Fibroblast of lung (primary cell): ENCODE measurements around the gene KLHL36. TPM values are rescaled to one million over a fixed set of nuclear protein-coding genes. Genes with fewer than 3 reads are reported as not detected.

Experiments
- DNase-seq, 2 donors: peaks; one replicate each; pipeline versions ENCODE4 v3.0.0 to v3.0.0-alpha.2; 2010; ENCODE audit warnings: low read depth in 2 of 2
- H2AFZ ChIP-seq: 2 replicates; pipeline ENCODE4 v1.5.1; 2012; ENCODE audit warnings: low read length, control low read depth, inconsistent platforms
- H3K27ac ChIP-seq: 2 replicates; pipeline ENCODE4 v1.5.1; 2011; ENCODE audit warnings: low read length, control low read depth; ENCODE audit not compliant: insufficient read depth
- H3K27me3 ChIP-seq: 2 replicates; pipeline ENCODE4 v1.5.1; 2011; ENCODE audit warnings: mild to moderate bottlenecking, low read length; ENCODE audit not compliant: control insufficient read depth, insufficient read depth
- H3K36me3 ChIP-seq: 2 replicates; pipeline ENCODE4 v1.5.1; 2011; ENCODE audit warnings: low read length; ENCODE audit not compliant: control insufficient read depth, insufficient read depth
- H3K4me1 ChIP-seq: 2 replicates; pipeline ENCODE4 v1.5.1; 2011; ENCODE audit warnings: low read length; ENCODE audit not compliant: control insufficient read depth, insufficient read depth; ENCODE audit errors: extremely low read depth
- H3K4me2 ChIP-seq: 2 replicates; pipeline ENCODE4 v1.5.1; 2011; ENCODE audit warnings: low read length, control low read depth; ENCODE audit not compliant: insufficient read depth; ENCODE audit errors: extremely low read depth
- H3K4me3 ChIP-seq, 4 experiments: fragments of 200-600 bp in 1 of 4; sonication (generic) in 1 of 4; replicated peaks in 1 of 4; 2 replicates each; pipeline ENCODE4 v1.5.1; 2011 to 2016; ENCODE audit warnings: low read length in 4 of 4, low read depth in 3 of 4, mild to moderate bottlenecking in 3 of 4, control low read depth in 2 of 4, inconsistent platforms in 1 of 4, mixed read lengths in 1 of 4; ENCODE audit not compliant: insufficient read depth in 1 of 4; ENCODE audit errors: control extremely low read depth in 1 of 4
- H3K79me2 ChIP-seq: 2 replicates; pipeline ENCODE4 v1.5.1; 2012; ENCODE audit warnings: mild to moderate bottlenecking, low read length, inconsistent platforms; ENCODE audit not compliant: control insufficient read depth, insufficient read depth
- H3K9ac ChIP-seq: 2 replicates; pipeline ENCODE4 v1.5.1; 2011; ENCODE audit warnings: mild to moderate bottlenecking, low read length, control low read depth; ENCODE audit not compliant: insufficient read depth
- H3K9me3 ChIP-seq: 2 replicates; pipeline ENCODE4 v1.5.1; 2012; ENCODE audit warnings: low read depth, low read length; ENCODE audit not compliant: control insufficient read depth, insufficient read depth
- H4K20me1 ChIP-seq: 2 replicates; pipeline ENCODE4 v1.5.1; 2011; ENCODE audit warnings: low read length; ENCODE audit not compliant: control insufficient read depth, insufficient read depth; ENCODE audit errors: extremely low read depth
- EZH2 ChIP-seq: IDR thresholded peaks from 2 replicates; pipeline ENCODE4 v1.5.1; 2012; ENCODE audit warnings: low read length, control low read depth, mild to moderate bottlenecking; ENCODE audit errors: missing control alignments
- polyA plus RNA-seq, 2 donors: library from polyadenylated mRNA; depleted of rRNA in 1 of 2; stranded (reverse) in 1 of 2; unstranded in 1 of 2; fragments of >200 nt; gene quantifications; 2 replicates each; pipeline ENCODE4 v1.2.1, GENCODE V29; 2011 to 2012; ENCODE audit warnings: missing spikeins in 1 of 2
- total RNA-seq: library from RNA; depleted of rRNA; stranded (reverse); fragments of >200 nt; gene quantifications from 2 replicates; pipeline ENCODE4 v1.2.1, GENCODE V29; 2014
- TF ChIP-seq, protein P1 (sequence below), 2 donors: IDR thresholded peaks in 1 of 2; conservative IDR thresholded peaks in 1 of 2; 1 replicate in 1 of 2; 2 replicates in 1 of 2; pipeline ENCODE4 v1.5.1; 2011 to 2012; ENCODE audit warnings: low read length in 2 of 2, control low read depth in 1 of 2, inconsistent platforms in 1 of 2, low read depth in 1 of 2, mild to moderate bottlenecking in 1 of 2

The KLHL36 gene
- total and polyA plus RNA-seq, 2 donors (not counting 1 experiment from before 2014, with no cell fraction given): 29.7 to 83.1 TPM

DNA sequence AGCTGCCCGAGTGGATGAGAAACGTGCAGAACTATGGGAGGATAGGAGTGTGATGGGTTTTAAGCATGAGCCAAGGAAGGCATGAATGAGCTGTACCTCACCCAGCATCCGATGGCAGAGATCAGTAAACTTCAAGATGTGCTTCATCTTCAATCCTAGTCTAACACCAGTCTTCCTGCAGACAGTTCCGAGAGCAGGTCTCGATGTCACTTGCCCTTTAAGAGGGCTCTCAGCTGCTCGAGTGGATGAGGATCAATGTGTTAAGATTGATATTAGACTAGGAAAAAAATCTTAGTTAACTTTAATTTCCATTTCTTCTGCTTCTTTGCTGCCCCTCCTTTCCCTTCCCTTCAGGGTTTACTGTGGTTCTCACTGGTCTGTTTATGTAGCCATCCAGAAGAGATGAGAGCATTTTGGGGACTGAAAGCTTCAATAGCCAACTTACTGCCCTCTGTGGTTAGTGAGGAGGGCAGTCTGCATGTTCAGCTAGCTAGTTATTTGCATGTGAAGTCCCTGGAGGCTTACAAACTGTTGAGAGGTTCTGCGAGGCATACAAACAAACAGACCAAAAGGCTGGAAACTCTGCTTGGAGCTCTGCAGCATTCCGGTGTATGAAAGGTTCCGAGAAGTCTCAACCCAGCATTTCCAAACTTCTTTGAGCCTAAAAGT lies 15.3 kb downstream of the KLHL36 start:
- Histone ChIP-seq H3K4me2 (no peak overlapping the region), H3K4me3 (no peak overlapping the region), H2AFZ (no peak overlapping the region), H4K20me1 (no peaks in the 10 kb centered on the region), H3K27me3 (no peaks in the 10 kb centered on the region), H3K36me3 (peaks cover 22% of the 10 kb centered on the region), H3K9me3 (no peaks in the 10 kb centered on the region), H3K9ac (no peak overlapping the region), H3K79me2 (no peaks in the 10 kb centered on the region), H3K27ac (no peak overlapping the region), H3K4me1 (no peaks in the 10 kb centered on the region)
- TF ChIP-seq EZH2: no peak
- TF ChIP-seq, protein P1, sequence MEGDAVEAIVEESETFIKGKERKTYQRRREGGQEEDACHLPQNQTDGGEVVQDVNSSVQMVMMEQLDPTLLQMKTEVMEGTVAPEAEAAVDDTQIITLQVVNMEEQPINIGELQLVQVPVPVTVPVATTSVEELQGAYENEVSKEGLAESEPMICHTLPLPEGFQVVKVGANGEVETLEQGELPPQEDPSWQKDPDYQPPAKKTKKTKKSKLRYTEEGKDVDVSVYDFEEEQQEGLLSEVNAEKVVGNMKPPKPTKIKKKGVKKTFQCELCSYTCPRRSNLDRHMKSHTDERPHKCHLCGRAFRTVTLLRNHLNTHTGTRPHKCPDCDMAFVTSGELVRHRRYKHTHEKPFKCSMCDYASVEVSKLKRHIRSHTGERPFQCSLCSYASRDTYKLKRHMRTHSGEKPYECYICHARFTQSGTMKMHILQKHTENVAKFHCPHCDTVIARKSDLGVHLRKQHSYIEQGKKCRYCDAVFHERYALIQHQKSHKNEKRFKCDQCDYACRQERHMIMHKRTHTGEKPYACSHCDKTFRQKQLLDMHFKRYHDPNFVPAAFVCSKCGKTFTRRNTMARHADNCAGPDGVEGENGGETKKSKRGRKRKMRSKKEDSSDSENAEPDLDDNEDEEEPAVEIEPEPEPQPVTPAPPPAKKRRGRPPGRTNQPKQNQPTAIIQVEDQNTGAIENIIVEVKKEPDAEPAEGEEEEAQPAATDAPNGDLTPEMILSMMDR (conservative IDR thresholded peaks at IDR 0.05 in 1 of 2, IDR thresholded peaks at IDR 0.05 in 1 of 2; ENCODE audit: low read depth in 1 of 2, low read length in 2 of 2): no peak
- DNase-seq: no peak

DNA sequence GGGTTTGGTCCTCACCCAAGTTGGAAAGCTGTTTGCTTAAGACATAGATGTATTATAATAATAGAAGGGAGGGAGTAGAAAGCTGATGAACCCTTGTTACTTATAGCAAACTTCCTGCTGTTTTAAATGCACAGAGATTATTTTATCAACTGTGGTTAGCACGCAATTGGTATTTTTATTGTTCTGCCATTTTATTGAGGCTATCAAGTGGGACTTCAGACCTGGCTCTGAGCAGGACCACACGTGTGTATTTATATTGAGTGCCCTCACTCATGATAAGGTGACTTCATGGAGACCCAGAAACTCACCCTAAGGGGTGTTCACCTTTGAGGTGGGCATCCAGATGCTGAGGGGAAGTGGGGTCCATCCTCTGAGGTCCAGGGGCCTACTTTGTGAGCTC lies 17.0 kb downstream of the KLHL36 start:
- H3K27ac ChIP-seq: no peak overlapping the region
- no peak overlapping the region for H2AFZ ChIP-seq
- TF ChIP-seq, protein P1 (conservative IDR thresholded peaks at IDR 0.05 in 1 of 2, IDR thresholded peaks at IDR 0.05 in 1 of 2; ENCODE audit: low read depth in 1 of 2, low read length in 2 of 2): no peak
- TF ChIP-seq EZH2: no peak
- no peak overlapping the region for H3K4me2 ChIP-seq
- H3K79me2 ChIP-seq: no peaks in the 10 kb centered on the region
- no peaks in the 10 kb centered on the region for H3K9me3 ChIP-seq
- no peak overlapping the region for H3K4me3 ChIP-seq
- peaks cover 17% of the 10 kb centered on the region for H3K36me3 ChIP-seq
- H3K9ac ChIP-seq: no peak overlapping the region
- DNase-seq: no peak
- no peaks in the 10 kb centered on the region for H4K20me1 ChIP-seq
- H3K4me1 ChIP-seq: no peaks in the 10 kb centered on the region
- H3K27me3 ChIP-seq: no peaks in the 10 kb centered on the region

DNA sequence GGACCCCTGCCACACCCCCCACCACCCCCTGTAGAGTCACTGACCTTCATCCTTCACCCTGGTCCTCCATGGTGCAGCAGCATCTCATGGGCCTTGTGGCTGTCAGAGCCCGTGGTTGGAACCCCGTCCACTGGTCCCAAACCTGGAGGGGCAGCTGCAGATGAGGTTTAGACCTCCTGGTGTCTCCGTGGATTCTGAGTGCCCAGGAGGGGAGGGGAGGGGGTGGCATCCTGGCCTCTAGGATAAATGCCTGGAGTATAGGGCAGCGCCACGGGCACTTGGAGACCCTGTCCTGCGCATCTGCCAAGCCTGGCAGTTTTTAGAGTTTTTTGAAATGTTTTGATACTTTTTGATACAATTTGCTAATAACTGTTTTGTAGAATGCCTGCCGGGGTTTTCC lies 17.5 kb downstream of the KLHL36 start:
- no peak for TF ChIP-seq EZH2
- TF ChIP-seq, protein P1 (conservative IDR thresholded peaks at IDR 0.05 in 1 of 2, IDR thresholded peaks at IDR 0.05 in 1 of 2; ENCODE audit: low read depth in 1 of 2, low read length in 2 of 2): no peak
- Histone ChIP-seq H3K36me3 (peaks cover 17% of the 10 kb centered on the region), H4K20me1 (no peaks in the 10 kb centered on the region)

More for the DNA sequence above, 17.5 kb downstream of the KLHL36 start:
- Histone ChIP-seq H3K4me3 (no peak overlapping the region), H3K79me2 (no peaks in the 10 kb centered on the region), H3K9ac (no peak overlapping the region), H3K4me2 (no peak overlapping the region), H2AFZ (no peak overlapping the region), H3K9me3 (no peaks in the 10 kb centered on the region), H3K27ac (no peak overlapping the region), H3K4me1 (no peaks in the 10 kb centered on the region), H3K27me3 (no peaks in the 10 kb centered on the region)
- DNase-seq: no peak
